ENCODE results near the gene SIN3B.

The SIN3B gene

DNA sequence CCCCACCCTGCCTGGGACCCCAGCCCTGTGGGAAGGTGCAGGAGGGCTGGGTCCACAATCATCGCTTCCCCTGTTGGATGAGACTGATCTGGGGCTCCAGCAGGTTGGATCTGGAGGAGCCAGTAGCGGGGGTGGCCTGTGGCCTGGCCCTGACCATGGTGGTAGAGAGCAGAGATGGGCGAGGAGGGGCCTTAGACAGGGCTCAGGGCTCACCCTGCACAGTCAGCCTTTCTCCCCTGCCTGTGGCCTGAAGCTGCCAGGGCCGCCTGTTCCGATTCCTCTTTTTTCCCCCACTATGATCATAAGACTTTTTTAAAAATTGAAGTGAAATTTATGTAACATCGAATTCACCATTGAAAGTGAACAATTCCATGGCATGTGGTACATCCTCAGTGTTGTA, 18.2 kb downstream of the SIN3B start:
- Mint-ChIP-seq H3K27ac (no peak overlapping the region), H3K9me3 (no peaks in the 10 kb centered on the region), H3K4me1 (no peaks in the 10 kb centered on the region), H3K4me3 (no peak overlapping the region), H3K27me3 (no peaks in the 10 kb centered on the region), H3K36me3 (peaks cover 13% of the 10 kb centered on the region)

- peaks cover 13% of the 10 kb centered on the region for H3K36me3 Mint-ChIP-seq
- no peaks in the 10 kb centered on the region for H3K4me1 Mint-ChIP-seq
- H3K27me3 Mint-ChIP-seq: no peaks in the 10 kb centered on the region
- no peak overlapping the region for H3K4me3 Mint-ChIP-seq
- H3K27ac Mint-ChIP-seq: no peak overlapping the region
- H3K9me3 Mint-ChIP-seq: no peaks in the 10 kb centered on the region
Measured at GRCh38 chr19:16849168-16849567, 20.0 kb downstream of the SIN3B start.

DNA sequence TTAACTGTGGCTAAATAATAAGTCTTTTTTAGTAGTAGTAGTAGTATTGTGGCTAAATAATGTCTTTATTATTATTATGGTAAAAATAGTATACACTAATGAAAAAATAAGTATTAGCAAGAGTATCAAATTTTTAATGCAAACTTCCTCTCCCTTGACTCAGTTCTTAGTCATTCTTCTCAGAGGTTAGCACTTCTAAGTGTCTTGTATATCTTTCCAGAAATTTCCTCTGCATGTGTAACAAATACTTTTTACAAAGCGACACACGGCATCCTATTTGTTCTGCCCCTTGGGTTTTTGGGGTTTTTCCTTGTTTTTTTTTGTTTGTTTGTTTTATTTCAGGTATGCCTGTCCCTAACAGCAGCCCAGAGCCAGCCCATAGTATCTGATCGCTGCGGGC, 20.9 kb downstream of the SIN3B start:
- H3K36me3 Mint-ChIP-seq: peaks cover 15% of the 10 kb centered on the region
- H3K4me3 Mint-ChIP-seq: no peak overlapping the region
- H3K9me3 Mint-ChIP-seq: no peaks in the 10 kb centered on the region
- H3K4me1 Mint-ChIP-seq: no peaks in the 10 kb centered on the region
- H3K27ac Mint-ChIP-seq: no peak overlapping the region
- no peaks in the 10 kb centered on the region for H3K27me3 Mint-ChIP-seq

DNA sequence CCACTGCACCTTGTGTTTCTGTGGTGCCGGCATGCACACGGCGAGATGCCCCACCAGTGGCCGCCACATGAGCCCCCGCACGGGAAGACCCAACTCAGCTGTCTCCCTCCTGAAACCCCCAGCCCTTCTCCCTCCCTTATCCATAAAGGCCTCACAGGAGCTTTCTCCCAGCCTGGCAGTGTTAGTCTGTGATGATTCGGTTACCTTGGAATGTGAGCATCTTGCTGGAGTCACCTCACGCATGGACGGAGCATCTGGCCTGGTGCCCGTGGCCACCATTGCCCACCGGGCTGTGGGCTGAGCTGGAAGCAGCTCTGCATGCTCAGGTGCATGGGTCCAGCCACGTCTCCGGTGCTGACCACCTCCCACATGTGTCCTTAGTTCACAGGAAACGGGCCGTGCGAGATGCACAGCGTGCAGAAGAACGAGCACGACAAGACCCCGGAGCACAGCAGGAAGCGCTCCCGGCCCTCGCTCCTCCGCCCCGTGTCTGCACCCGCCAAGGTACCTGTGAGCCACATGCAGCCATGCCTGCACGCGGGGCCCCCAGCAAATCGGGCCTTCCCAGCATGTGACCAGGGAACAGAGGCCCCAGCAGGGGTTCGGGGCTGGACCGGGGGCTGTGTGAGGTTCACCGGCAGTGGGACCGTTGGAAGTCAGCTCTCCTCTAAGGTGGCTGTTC, 22.0 kb downstream of the SIN3B start:
- peaks cover 15% of the 10 kb centered on the region for H3K36me3 Mint-ChIP-seq
- H3K27ac Mint-ChIP-seq: no peak overlapping the region
- no peaks in the 10 kb centered on the region for H3K9me3 Mint-ChIP-seq
- H3K27me3 Mint-ChIP-seq: no peaks in the 10 kb centered on the region
- H3K4me1 Mint-ChIP-seq: no peaks in the 10 kb centered on the region
- H3K4me3 Mint-ChIP-seq: no peak overlapping the region

- Mint-ChIP-seq H3K27ac (no peak overlapping the region), H3K4me1 (no peaks in the 10 kb centered on the region), H3K4me3 (no peak overlapping the region), H3K36me3 (peaks cover 8% of the 10 kb centered on the region), H3K9me3 (no peaks in the 10 kb centered on the region), H3K27me3 (no peaks in the 10 kb centered on the region)
Measured at GRCh38 chr19:16853066-16853465, 23.9 kb downstream of the SIN3B start.

DNA sequence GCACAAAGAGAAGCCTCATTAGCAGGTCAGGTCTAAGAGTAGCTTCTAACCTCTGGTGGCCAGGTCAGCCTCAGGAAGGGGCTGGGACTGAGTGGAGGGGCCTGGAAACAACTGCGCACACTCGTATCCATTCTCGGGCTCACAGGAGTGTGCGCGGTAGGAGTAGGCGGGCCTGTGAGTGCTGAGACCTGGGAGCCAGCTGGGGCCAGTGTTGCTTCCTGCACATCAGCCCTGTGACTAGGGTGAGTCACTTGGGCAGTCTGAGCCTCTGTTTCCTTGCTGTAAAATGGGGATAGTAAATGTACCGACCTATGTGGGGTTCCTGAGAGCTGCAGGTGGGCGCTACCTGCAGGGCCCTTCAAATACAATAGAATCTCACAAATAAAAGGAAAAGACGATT, 26.9 kb downstream of the SIN3B start:
- peaks cover 3% of the 10 kb centered on the region for H3K36me3 Mint-ChIP-seq
- H3K9me3 Mint-ChIP-seq: no peaks in the 10 kb centered on the region
- no peaks in the 10 kb centered on the region for H3K27me3 Mint-ChIP-seq
- no peaks in the 10 kb centered on the region for H3K4me1 Mint-ChIP-seq
- no peak overlapping the region for H3K27ac Mint-ChIP-seq
- H3K4me3 Mint-ChIP-seq: no peak overlapping the region

- Mint-ChIP-seq H3K4me3 (no peak overlapping the region), H3K36me3 (peaks cover 3% of the 10 kb centered on the region), H3K4me1 (no peaks in the 10 kb centered on the region), H3K27me3 (no peaks in the 10 kb centered on the region), H3K27ac (no peak overlapping the region), H3K9me3 (no peaks in the 10 kb centered on the region)
Measured at GRCh38 chr19:16859626-16860025, 30.4 kb downstream of the SIN3B start.

GRCh38 chr19:16860118-16860517, 30.9 kb downstream of the SIN3B start:
- Mint-ChIP-seq H3K27ac (no peak overlapping the region), H3K4me1 (no peaks in the 10 kb centered on the region), H3K36me3 (peaks cover 2% of the 10 kb centered on the region), H3K9me3 (no peaks in the 10 kb centered on the region), H3K4me3 (no peak overlapping the region), H3K27me3 (no peaks in the 10 kb centered on the region)

GRCh38 chr19:16861011-16861410, 31.8 kb downstream of the SIN3B start:
- H3K9me3 Mint-ChIP-seq: no peaks in the 10 kb centered on the region
- H3K27me3 Mint-ChIP-seq: no peaks in the 10 kb centered on the region
- no peaks in the 10 kb centered on the region for H3K4me1 Mint-ChIP-seq
- no peak overlapping the region for H3K4me3 Mint-ChIP-seq
- peaks cover 2% of the 10 kb centered on the region for H3K36me3 Mint-ChIP-seq
- H3K27ac Mint-ChIP-seq: no peak overlapping the region

GRCh38 chr19:16861834-16862233, 32.6 kb downstream of the SIN3B start:
- no peak overlapping the region for H3K4me3 Mint-ChIP-seq
- H3K27me3 Mint-ChIP-seq: no peaks in the 10 kb centered on the region
- H3K4me1 Mint-ChIP-seq: no peaks in the 10 kb centered on the region
- H3K36me3 Mint-ChIP-seq: peaks cover 3% of the 10 kb centered on the region
- no peaks in the 10 kb centered on the region for H3K9me3 Mint-ChIP-seq
- no peak overlapping the region for H3K27ac Mint-ChIP-seq

GRCh38 chr19:16862826-16863415, 33.7 kb downstream of the SIN3B start:
- Mint-ChIP-seq H3K4me3 (no peak overlapping the region), H3K36me3 (peaks cover 3% of the 10 kb centered on the region), H3K27me3 (no peaks in the 10 kb centered on the region), H3K4me1 (no peaks in the 10 kb centered on the region), H3K27ac (no peak overlapping the region), H3K9me3 (no peaks in the 10 kb centered on the region)

DNA sequence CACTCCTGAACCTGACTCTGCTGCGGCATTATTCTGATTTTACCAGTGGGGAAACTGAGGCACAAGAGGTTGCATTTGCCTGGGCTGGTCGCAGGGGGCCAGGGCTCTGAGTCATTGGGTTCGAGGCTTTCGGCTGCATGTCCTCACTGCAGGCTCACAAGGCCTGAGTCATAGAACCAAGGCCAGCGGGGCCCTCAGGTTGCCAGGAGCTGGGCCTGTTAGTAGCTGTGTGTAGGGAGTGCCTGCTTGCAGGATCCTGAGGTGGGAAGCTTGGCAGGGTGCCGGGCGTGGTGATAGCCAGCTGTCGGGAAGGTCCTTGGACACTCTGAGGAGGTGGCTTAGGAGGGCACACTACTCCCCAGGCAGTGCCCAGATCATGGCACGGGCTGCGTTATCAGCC, 38.0 kb downstream of the SIN3B start:
- Mint-ChIP-seq H3K9me3 (no peaks in the 10 kb centered on the region), H3K27me3 (no peaks in the 10 kb centered on the region), H3K27ac (no peak overlapping the region), H3K4me1 (no peaks in the 10 kb centered on the region), H3K4me3 (no peak overlapping the region), H3K36me3 (peaks cover 1% of the 10 kb centered on the region)

GRCh38 chr19:16868423-16869130, 39.4 kb downstream of the SIN3B start:
- H3K36me3 Mint-ChIP-seq: peaks cover 1% of the 10 kb centered on the region
- H3K27ac Mint-ChIP-seq: no peak overlapping the region
- no peaks in the 10 kb centered on the region for H3K9me3 Mint-ChIP-seq
- H3K4me3 Mint-ChIP-seq: no peak overlapping the region
- no peaks in the 10 kb centered on the region for H3K27me3 Mint-ChIP-seq
- H3K4me1 Mint-ChIP-seq: peaks cover 1% of the 10 kb centered on the region

DNA sequence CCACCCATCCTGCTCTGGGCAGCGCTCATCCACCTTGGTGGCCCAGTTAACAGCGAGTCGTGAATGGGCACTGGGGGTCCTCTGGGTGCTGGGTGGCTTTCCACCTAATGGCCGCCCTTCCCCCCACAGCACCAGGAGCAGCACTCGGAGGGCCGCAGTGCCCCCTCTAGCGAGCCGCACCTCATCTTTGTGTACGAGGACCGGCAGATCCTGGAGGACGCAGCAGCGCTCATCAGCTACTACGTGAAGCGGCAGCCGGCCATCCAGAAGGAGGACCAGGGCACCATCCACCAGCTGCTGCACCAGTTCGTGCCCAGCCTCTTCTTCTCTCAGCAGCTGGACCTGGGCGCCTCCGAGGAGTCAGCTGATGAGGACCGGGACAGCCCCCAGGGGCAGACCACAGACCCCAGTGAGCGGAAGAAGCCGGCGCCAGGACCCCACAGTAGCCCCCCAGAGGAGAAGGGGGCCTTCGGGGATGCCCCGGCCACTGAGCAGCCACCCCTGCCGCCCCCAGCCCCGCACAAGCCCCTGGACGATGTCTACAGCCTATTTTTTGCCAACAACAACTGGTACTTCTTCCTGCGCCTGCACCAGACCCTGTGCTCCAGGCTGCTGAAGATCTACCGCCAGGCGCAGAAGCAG, 40.3 kb downstream of the SIN3B start:
- no peak overlapping the region for H3K4me3 Mint-ChIP-seq
- peaks cover 10% of the 10 kb centered on the region for H3K4me1 Mint-ChIP-seq
- H3K9me3 Mint-ChIP-seq: no peaks in the 10 kb centered on the region
- H3K27ac Mint-ChIP-seq: no peak overlapping the region
- H3K36me3 Mint-ChIP-seq: peaks cover 6% of the 10 kb centered on the region
- no peaks in the 10 kb centered on the region for H3K27me3 Mint-ChIP-seq

DNA sequence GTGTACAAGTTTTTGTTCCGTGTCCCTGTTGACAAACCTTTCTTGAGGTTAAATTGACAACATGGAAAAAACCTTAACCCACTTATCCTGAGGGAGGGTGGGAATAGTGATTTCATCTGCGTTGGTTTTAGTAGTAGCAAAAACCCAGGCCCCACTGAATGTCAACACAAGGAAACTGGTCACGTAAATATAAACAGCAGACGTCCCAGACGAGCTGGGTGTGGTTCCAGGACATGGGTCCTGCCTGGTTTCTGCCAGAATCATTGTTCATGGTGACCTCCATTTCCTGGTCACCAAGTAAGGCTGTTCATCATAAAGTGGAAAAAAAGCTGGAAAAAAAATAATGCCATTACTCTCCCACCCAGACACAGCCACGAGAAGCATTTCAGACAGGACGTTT, 42.7 kb downstream of the SIN3B start:
- Mint-ChIP-seq H3K4me1 (peaks cover 15% of the 10 kb centered on the region), H3K9me3 (no peaks in the 10 kb centered on the region), H3K4me3 (no peak overlapping the region), H3K27ac (no peak overlapping the region), H3K27me3 (no peaks in the 10 kb centered on the region), H3K36me3 (peaks cover 5% of the 10 kb centered on the region)

- Mint-ChIP-seq H3K27ac (no peak overlapping the region), H3K4me1 (peaks cover 15% of the 10 kb centered on the region), H3K27me3 (no peaks in the 10 kb centered on the region), H3K4me3 (no peak overlapping the region), H3K9me3 (no peaks in the 10 kb centered on the region), H3K36me3 (peaks cover 7% of the 10 kb centered on the region)
Measured at GRCh38 chr19:16872728-16873127, 43.5 kb downstream of the SIN3B start.

Data from activated naive CD4-positive, alpha-beta T cell treated with anti-CD3 and anti-CD28 coated beads, Interleukin-2, amount 50 U/mL, for 24 hours (primary cell).